HepG2 (cell line): ENCODE data around the gene RPL23. TPM values are rescaled to one million over a fixed set of nuclear protein-coding genes. Genes with fewer than 3 reads are reported as not detected.

Experiments used
- ATAD3A ChIP-seq: sonication (generic); formaldehyde crosslinking; IDR thresholded peaks from 2 replicates; pipeline ENCODE4 v1.4.0; 2020; ENCODE audit warnings: missing genetic modification reagents
- FOSL2 ChIP-seq: sonication (generic); formaldehyde crosslinking; IDR thresholded peaks from 2 replicates; pipeline ENCODE4 v1.4.0; 2020; ENCODE audit warnings: missing genetic modification reagents
- FOXK1 ChIP-seq: sonication (generic); formaldehyde crosslinking; IDR thresholded peaks from 2 replicates; pipeline ENCODE4 v1.4.0; 2020; ENCODE audit warnings: low read depth, missing genetic modification reagents, borderline replicate concordance
- NCOR1 ChIP-seq: fragments of 200-600 bp; sonication (generic); IDR thresholded peaks from 2 replicates; pipeline ENCODE4 v1.7.0; 2017; ENCODE audit warnings: antibody characterized with exemption, low read length, borderline replicate concordance
- POGZ ChIP-seq: sonication (generic); formaldehyde crosslinking; IDR thresholded peaks from 2 replicates; pipeline ENCODE4 v1.4.0; 2020; ENCODE audit warnings: mild to moderate bottlenecking, missing genetic modification reagents
- PRMT3 ChIP-seq: sonication (generic); formaldehyde crosslinking; IDR thresholded peaks from 2 replicates; pipeline ENCODE4 v1.8.1; 2022; ENCODE audit warnings: low read depth, mild to moderate bottlenecking, moderate library complexity, missing genetic modification reagents, borderline replicate concordance
- REXO4 ChIP-seq: sonication (generic); formaldehyde crosslinking; IDR thresholded peaks from 2 replicates; pipeline ENCODE4 v1.8.0; 2022; ENCODE audit warnings: missing genetic modification reagents, mild to moderate bottlenecking, borderline replicate concordance
- ZNF230 ChIP-seq: sonication (generic); formaldehyde crosslinking; IDR thresholded peaks from 2 replicates; pipeline ENCODE4 v1.4.0; 2020; ENCODE audit warnings: mild to moderate bottlenecking, missing genetic modification reagents
- ZNF263 ChIP-seq: sonication (generic); formaldehyde crosslinking; IDR thresholded peaks from 2 replicates; pipeline ENCODE4 v1.4.0; 2020; ENCODE audit warnings: missing genetic modification reagents
- ZNF350 ChIP-seq: sonication (generic); formaldehyde crosslinking; IDR thresholded peaks from 2 replicates; pipeline ENCODE4 v1.4.0; 2020; ENCODE audit warnings: mild to moderate bottlenecking, low read depth, missing genetic modification reagents, borderline replicate concordance
- ZNF616 ChIP-seq: sonication (generic); formaldehyde crosslinking; IDR thresholded peaks from 2 replicates; pipeline ENCODE4 v1.5.0; 2020; ENCODE audit warnings: low read depth, mild to moderate bottlenecking, missing genetic modification reagents
- ZNF672 ChIP-seq: sonication (generic); formaldehyde crosslinking; IDR thresholded peaks from 2 replicates; pipeline ENCODE4 v1.8.1; 2022; ENCODE audit warnings: missing genetic modification reagents
- polyA plus RNA-seq, 8 experiments: library from polyadenylated mRNA; depleted of rRNA in 3 of 8; stranded (reverse) in 7 of 8; unstranded in 1 of 8; fragments of >200 nt; fragmentation: Illumina TruSeq in 4 of 8; extraction: Trizol in 4 of 8; gene quantifications; 2 replicates each; pipeline versions ENCODE4 v1.2.1 to v1.2.3, GENCODE V29; 2011 to 2016; ENCODE audit warnings: low read depth in 4 of 8, missing spikeins in 1 of 8, mixed read lengths in 1 of 8; ENCODE audit not compliant: insufficient read depth in 1 of 8
- total RNA-seq, 5 experiments: library from RNA; depleted of rRNA; stranded (reverse); fragments of >200 nt; fragmentation: Illumina TruSeq; extraction: Trizol; gene quantifications; 2 replicates each; pipeline ENCODE4 v1.2.3, GENCODE V29; 2016; ENCODE audit warnings: low read depth in 1 of 5
- TF ChIP-seq, protein P1 (sequence below): IDR thresholded peaks from 2 replicates; pipeline ENCODE4 v1.6.1; 2016
- TF ChIP-seq, protein P2 (sequence below): fragments of 450-650 bp; IDR thresholded peaks from 2 replicates; pipeline ENCODE4 v1.6.1; 2016
- TF ChIP-seq, protein P3 (sequence below): sonication (generic); formaldehyde crosslinking; IDR thresholded peaks from 2 replicates; pipeline ENCODE4 v1.8.1; 2023; ENCODE audit warnings: mild to moderate bottlenecking, missing genetic modification reagents, borderline replicate concordance
- TF ChIP-seq, protein P4 (sequence below), 2 experiments: sonication (generic) in 1 of 2; formaldehyde crosslinking in 1 of 2; IDR thresholded peaks; 2 replicates each; pipeline versions ENCODE4 v1.5.1 to v1.6.1; 2011 to 2020; ENCODE audit warnings: borderline replicate concordance in 1 of 2, low read depth in 1 of 2, low read length in 1 of 2, mild to moderate bottlenecking in 1 of 2, missing genetic modification reagents in 1 of 2, moderate library complexity in 1 of 2
- TF ChIP-seq, protein P5 (sequence below): sonication (generic); formaldehyde crosslinking; IDR thresholded peaks from 2 replicates; pipeline ENCODE4 v1.5.1; 2020; ENCODE audit warnings: missing genetic modification reagents, mild to moderate bottlenecking, borderline replicate concordance
- TF ChIP-seq, protein P6 (sequence below): sonication (generic); formaldehyde crosslinking; IDR thresholded peaks from 2 replicates; pipeline ENCODE4 v1.4.0; 2020; ENCODE audit warnings: missing genetic modification reagents, borderline replicate concordance

Gene RPL23
- total and polyA plus RNA-seq, 2 of the 13 experiments (the other 11 are each of a cell fraction or from before 2014, with no cell fraction given) = 2,790 to 4,860 TPM

DNA sequence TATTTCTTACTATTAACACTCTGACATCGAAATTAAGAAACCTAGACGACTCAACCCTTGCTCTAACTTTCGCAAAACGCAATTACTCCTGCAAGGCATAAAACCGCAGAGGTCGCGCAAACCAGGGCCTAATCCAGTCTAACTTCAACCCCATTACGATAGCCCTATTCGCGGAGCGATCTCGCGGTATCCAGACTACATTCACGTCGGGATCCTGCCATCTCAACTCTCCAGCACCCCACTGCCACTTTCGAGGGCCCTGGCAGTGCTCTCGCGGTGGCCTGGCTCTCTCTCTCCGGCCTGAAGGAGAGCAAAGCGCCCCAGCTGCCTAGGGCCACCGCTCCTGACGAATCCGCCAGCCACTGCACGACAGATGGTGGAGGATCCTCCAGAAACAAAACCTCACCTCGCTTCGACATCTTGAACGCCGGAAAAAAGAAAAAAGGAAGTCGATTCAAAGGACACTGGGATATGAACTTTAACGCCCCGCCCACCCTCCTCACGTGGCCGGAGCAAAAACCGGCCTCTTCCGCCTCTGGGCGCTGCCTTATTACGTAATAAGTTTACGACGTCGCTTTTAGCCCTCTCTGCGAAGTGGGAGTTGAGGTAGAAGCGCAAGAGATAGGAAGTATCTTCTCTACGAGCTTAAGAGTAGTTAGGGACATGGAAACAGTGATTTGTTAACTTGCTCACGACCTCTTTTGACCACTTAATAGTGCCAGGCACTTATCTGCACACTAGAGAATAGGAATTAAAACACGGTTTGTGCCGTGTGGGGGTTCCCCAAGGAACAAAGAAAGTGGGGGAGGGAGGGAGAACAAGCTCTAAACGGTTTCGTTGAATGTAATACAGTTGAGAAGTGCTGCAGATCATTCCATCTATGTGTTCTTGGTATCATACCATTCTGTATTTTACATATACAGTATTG is at the start of gene RPL23 (continued):
- TF ChIP-seq, protein P1, sequence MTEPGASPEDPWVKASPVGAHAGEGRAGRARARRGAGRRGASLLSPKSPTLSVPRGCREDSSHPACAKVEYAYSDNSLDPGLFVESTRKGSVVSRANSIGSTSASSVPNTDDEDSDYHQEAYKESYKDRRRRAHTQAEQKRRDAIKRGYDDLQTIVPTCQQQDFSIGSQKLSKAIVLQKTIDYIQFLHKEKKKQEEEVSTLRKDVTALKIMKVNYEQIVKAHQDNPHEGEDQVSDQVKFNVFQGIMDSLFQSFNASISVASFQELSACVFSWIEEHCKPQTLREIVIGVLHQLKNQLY (CRISPR knock-in tag) = 0 out of 2 replicates have a peak, but pooled peaks have one; percentile 27
- TF ChIP-seq ATAD3A (CRISPR knock-in tag) = peak; percentile 78
- TF ChIP-seq POGZ (CRISPR knock-in tag) = peak; percentile 90
- TF ChIP-seq FOXK1 (CRISPR knock-in tag) = peak; percentile 92; the same call in 1 of the 2 replicates
- peak; percentile 72; the same call in 1 of the 2 replicates for TF ChIP-seq NCOR1
- peak; percentile 99 for TF ChIP-seq ZNF350 (CRISPR knock-in tag)
- TF ChIP-seq PRMT3 (CRISPR knock-in tag) = no peak
- peak; percentile 65 for TF ChIP-seq FOSL2
- peak; percentile 86; the same call in 1 of the 2 replicates for TF ChIP-seq ZNF672 (CRISPR knock-in tag)
- peak; percentile 99 for TF ChIP-seq ZNF230 (CRISPR knock-in tag)
- peak; percentile 83; the same call in 1 of the 2 replicates for TF ChIP-seq ZNF616 (CRISPR knock-in tag)
- TF ChIP-seq, protein P2, sequence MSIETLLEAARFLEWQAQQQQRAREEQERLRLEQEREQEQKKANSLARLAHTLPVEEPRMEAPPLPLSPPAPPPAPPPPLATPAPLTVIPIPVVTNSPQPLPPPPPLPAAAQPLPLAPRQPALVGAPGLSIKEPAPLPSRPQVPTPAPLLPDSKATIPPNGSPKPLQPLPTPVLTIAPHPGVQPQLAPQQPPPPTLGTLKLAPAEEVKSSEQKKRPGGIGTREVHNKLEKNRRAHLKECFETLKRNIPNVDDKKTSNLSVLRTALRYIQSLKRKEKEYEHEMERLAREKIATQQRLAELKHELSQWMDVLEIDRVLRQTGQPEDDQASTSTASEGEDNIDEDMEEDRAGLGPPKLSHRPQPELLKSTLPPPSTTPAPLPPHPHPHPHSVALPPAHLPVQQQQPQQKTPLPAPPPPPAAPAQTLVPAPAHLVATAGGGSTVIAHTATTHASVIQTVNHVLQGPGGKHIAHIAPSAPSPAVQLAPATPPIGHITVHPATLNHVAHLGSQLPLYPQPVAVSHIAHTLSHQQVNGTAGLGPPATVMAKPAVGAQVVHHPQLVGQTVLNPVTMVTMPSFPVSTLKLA = peak; percentile 87
- TF ChIP-seq, protein P3, sequence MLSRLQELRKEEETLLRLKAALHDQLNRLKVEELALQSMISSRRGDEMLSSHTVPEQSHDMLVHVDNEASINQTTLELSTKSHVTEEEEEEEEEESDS (CRISPR knock-in tag) = peak; percentile 91; the same call in 1 of the 2 replicates
- TF ChIP-seq, protein P4, sequence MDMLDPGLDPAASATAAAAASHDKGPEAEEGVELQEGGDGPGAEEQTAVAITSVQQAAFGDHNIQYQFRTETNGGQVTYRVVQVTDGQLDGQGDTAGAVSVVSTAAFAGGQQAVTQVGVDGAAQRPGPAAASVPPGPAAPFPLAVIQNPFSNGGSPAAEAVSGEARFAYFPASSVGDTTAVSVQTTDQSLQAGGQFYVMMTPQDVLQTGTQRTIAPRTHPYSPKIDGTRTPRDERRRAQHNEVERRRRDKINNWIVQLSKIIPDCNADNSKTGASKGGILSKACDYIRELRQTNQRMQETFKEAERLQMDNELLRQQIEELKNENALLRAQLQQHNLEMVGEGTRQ (IDR thresholded peaks at IDR 0.05; ENCODE audit: low read depth, low read length) = peak; percentile 96
- TF ChIP-seq, protein P4 (CRISPR knock-in tag; IDR thresholded peaks at IDR 0.05; ENCODE audit: borderline replicate concordance) = peak; percentile 99
- TF ChIP-seq, protein P5, sequence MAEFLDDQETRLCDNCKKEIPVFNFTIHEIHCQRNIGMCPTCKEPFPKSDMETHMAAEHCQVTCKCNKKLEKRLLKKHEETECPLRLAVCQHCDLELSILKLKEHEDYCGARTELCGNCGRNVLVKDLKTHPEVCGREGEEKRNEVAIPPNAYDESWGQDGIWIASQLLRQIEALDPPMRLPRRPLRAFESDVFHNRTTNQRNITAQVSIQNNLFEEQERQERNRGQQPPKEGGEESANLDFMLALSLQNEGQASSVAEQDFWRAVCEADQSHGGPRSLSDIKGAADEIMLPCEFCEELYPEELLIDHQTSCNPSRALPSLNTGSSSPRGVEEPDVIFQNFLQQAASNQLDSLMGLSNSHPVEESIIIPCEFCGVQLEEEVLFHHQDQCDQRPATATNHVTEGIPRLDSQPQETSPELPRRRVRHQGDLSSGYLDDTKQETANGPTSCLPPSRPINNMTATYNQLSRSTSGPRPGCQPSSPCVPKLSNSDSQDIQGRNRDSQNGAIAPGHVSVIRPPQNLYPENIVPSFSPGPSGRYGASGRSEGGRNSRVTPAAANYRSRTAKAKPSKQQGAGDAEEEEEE (CRISPR knock-in tag) = no peak
- TF ChIP-seq, protein P6, sequence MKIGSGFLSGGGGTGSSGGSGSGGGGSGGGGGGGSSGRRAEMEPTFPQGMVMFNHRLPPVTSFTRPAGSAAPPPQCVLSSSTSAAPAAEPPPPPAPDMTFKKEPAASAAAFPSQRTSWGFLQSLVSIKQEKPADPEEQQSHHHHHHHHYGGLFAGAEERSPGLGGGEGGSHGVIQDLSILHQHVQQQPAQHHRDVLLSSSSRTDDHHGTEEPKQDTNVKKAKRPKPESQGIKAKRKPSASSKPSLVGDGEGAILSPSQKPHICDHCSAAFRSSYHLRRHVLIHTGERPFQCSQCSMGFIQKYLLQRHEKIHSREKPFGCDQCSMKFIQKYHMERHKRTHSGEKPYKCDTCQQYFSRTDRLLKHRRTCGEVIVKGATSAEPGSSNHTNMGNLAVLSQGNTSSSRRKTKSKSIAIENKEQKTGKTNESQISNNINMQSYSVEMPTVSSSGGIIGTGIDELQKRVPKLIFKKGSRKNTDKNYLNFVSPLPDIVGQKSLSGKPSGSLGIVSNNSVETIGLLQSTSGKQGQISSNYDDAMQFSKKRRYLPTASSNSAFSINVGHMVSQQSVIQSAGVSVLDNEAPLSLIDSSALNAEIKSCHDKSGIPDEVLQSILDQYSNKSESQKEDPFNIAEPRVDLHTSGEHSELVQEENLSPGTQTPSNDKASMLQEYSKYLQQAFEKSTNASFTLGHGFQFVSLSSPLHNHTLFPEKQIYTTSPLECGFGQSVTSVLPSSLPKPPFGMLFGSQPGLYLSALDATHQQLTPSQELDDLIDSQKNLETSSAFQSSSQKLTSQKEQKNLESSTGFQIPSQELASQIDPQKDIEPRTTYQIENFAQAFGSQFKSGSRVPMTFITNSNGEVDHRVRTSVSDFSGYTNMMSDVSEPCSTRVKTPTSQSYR = peak; percentile 81
- peak; percentile 68 for TF ChIP-seq ZNF263 (CRISPR knock-in tag)
- TF ChIP-seq REXO4 (CRISPR knock-in tag) = no peak
